Glomerular visceral epithelial cell (primary cell): Measurements from ENCODE around the gene KCNJ15.
"Not testable (repeated sequence)": the region's sequence is repeated elsewhere in the genome, so short reads cannot be mapped to it uniquely, and the experiment has no call there.

Source experiments
- DNase-seq: peaks from one replicate; pipeline ENCODE4 v3.0.0-alpha.2; 2016; ENCODE audit errors: extremely low spot score

KCNJ15 gene

DNA sequence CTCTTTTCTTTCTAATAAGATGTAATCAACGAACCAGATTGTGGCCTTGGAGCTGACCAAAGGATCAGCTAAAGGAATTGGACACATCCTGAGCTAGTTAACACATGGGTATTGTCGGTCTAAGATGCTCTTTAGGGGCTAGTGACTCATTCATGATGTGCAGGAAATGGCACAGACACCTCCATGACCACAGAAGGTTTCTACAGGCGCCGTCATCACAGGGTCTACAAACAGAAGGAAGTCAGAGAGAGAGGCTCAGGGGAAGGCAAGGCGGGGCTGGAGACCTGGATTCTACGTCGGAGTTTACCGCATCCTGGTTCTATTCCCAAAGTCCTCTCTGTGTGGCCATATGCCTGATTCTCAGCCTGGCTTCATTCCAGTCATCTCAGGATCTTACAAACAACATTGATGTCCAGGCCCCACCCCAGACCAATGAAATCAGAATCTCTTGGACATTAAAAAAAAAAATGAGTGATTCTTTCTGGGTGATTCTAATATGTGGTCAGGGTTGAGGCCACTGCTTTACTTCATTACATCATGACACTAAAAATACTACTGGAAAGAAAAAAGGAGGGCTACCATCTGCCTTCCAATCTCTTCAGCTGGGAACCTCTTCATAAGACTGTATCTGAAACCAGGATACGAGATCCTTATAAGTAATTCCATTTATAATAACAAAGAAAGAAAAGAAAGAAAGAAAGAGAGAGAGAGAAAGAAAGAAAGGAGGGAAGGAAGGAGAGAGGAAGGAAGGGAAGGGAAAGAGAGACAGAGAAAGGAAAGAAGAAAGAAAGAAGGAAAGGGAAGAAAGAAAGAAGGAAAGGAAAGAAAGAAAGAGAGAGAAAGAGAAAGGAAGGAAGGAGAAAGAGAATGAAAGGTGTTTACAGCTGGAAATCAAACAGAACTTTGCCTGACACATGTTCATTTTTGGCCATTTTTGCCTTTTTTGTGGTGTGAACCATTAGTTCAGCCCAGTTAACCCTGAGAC lies 11.6 kb upstream of the KCNJ15 start:
- DNase-seq = peak; percentile 99

DNA sequence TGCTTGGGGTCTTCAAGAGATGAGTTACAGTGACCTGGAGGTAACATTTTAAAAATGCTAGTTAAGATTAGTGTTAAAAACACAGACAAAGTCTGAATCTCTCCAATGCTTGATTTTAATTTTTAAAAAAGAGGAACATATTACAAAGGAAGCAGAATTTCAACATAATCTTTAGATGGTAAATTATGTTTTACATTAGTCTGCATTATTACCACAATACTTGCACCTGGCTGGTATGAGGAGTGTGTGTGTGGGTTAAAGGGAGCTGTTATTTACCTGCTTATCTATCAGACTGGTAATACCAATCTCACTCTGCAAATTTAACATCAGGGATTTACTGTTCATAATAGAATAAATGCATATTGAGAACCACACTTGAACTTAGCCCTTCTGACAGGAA lies 10.3 kb upstream of the KCNJ15 start:
- DNase-seq = no peak

DNA sequence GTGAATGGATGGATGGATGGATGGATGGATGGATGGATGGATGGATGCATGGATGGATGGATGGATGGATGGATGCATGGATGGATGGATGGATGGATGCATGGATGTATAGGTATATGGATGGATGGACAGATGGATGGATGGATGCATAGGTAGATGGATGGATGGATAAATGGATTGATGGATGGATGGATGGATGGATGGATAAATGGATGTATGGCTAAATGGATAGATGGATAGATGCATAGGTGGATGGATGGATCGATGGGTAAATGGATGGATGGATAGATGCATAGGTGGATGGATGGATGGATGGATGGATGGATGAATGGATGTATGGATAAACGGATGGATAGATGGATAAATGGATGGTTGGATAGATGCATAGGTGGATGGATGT lies 9.7 kb upstream of the KCNJ15 start:
- DNase-seq = not testable (repeated sequence)

DNA sequence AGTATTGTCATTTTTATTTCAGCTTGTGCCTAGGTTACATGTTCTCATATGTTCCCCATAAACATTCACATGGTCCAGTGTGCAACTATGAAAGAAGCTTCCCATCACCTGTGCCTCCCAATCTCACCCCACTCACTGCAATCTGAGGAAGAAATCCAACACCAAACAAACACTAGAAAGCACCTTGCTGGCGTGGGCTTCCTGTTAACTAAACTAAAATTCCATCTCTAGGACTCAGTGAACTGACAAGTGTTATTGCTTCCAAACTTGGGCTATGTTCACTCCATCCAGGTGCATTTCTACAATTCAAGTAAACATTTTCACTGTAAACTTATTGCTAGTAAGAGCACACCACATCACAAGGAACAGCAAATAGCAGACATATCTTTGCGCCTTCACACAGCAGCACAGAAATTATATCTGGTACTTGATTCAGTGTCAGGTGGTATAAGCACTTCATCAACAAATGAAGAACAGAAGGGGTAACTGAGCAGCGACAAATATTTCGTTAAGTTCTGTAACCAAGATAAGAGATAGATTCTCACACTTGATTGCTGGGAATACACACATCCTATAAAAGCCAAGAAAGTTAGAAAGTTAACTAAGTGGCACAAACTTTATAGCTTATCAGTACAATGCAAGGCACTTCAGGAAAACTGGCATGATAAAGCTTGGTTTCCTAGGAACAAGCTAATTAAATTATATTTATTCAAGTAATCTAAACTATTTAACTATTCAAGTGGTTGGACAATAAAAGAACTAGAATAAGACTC lies 8.9 kb upstream of the KCNJ15 start:
- no peak for DNase-seq

DNA sequence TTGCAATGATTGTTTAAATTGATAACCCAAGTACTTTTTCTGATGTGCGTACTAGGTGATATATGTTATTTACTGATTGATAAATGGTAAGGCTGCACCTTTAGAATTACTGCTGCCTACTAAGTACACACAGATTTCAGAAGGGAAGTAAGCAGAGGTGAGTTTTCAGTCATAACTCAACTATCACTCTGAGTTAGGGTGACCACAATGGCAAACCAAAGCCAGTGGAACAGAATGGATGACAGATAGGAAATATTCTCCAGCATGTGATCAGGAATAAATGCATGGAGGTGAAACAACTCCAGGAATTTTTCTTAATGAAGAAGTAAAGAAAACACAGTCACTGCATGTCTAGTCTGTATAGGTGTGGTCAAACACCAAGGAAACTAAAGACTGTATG lies 7.5 kb upstream of the KCNJ15 start:
- DNase-seq = no peak

DNA sequence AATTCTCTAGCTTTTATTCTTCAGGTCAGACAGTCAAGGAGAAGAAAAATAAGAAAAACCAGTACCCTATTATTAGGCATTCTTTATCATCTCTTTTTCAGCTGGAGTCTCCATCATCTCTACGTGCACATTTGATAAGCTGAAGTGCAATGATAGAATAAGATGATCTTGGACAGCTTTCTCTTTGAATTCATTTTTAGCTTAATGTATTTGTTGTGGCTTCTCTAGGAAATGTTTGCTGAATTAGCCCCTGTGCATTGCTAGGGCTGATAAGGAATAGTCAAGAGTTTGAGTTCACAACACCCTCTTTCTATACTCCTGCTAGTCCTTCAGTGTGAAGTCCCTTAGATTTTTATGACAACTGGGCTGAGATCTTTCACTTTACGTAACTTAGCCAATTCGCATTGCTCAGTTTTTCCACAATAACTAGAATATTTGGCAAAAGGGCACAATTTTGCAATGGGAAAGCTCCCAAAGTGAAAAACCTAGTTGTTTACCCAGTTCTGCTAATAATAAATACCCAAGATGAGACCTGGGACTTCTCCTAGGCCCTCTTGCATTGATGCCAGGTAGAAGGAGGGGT lies 7.0 kb upstream of the KCNJ15 start:
- DNase-seq = no peak

DNA sequence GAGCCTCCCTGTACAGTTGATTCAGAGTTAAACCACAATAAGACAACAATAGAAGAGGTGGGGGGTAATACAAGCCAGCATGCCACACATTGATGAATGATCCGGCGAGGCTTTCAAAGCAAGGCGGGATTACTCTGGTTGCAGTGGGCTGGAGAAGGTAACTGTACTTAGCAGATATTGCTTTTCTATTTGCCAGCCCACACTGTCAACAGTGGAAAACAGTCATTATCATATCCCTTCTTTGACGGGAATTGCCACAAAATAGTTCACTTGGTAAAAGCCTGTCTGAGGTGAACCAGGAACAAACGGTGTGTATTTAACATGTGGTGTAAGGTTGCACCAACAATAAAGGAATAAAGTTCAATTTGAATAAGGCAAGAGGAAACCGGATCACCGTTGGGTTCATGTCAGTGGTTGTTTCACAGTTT lies 5.8 kb upstream of the KCNJ15 start:
- DNase-seq = peak; percentile 52

DNA sequence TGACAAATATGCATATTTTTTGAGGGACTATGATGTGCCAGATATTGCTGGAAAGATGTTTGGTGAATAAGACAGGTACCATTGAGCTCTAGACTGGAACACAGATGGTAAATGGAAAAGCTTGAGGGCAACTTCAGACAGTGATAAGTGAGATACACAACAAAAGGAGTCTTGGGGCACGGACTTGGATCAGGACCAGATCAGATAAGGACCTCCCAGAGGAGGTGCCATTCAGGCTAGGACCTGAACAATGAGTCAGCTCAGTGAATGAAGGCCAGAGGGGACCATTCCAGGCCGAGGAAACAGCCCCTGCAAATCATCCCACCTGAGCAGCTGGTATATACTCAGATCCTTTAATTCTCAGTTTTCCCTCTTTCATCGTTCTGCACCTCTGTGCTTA lies 1.8 kb upstream of the KCNJ15 start:
- DNase-seq = no peak

DNA sequence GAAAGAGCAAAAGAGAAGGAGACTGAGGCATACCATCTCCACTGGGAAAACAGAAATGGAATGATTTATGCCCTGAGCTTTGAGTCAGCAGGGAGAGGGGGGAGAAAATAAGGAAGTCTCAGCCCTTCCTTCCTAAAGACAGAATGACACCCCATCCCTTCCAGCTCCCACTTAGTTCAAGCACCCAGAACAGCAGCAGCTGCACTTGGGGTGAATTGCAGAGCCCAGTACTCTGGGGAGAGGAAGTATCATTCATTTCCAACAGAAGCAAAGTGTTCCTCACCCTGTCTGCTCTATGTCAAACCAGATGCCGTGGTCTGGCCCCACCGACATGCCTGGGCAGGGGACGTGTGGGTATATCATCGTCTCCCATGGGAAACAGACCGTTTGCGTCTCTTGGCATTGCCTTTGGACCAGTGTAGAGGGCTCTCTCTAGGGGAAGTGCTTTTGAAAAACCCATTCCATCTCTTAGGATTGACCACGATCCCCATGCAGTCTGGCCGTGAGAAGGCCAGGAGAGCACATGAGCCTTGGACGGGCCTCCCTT lies 1.1 kb upstream of the KCNJ15 start:
- DNase-seq = no peak

DNA sequence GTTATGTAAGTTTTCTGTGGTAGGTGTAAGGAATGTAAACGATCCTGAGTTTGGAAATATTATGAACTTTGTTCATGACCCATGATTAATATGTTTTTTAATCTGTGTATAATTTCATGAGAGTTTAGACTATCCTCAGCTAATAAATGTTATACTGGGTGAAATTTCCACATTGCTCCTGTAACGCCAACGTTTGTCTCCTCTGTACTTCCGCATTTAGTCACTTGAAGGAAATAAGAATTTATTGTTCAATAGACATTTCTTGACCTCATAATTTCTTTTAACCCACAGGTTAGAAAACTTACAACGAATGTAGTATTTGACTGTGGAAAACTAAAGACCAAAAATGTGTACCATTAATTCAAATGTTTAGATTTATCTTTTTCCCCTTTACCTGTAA lies 876 bp downstream of the KCNJ15 start:
- no peak for DNase-seq

DNA sequence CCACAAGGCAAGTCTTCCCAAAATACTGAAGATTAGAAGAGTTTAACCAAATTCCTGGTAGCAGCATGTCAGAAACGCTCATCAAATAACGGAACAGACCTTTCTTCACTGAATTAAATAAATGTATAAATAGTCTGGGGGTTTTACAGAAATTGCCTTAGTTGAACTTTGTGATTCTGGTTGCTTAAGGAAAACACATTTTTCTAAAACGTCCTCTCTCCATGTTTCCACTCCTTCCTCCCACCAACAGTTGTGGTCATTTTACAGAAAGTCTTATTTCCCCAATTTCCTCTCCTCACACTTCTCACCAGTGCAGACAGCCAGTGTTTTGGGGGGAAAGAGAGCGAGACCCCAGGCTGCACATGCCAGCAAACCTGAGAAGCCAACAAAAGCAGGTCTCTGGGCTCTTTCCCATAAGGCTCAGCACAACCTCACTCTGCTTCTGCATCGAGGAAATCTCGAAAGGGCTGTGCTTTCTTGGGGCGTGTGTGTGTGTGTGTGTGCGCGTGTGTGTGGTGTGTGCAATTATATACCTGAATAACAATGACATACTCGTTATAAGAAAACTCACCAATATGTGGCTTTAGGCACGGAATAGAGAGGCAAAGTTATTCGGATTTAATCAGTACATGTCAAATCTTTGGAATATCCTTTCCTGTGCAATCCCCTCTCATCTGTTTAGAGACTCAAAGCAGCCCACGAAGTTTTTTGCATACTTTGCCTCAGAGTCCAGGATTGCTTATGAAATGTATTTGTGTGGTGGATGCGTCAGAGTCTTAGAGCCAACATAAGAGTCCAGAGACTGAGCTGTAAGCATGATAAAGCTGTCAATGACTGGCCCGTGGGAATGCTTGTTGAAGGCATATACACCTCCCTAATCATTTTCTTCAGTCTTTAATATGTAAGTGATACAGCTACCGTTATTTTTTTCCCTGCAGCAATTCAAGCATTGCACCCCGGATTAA lies 2.0 kb downstream of the KCNJ15 start:
- DNase-seq = peak; percentile 86

DNA sequence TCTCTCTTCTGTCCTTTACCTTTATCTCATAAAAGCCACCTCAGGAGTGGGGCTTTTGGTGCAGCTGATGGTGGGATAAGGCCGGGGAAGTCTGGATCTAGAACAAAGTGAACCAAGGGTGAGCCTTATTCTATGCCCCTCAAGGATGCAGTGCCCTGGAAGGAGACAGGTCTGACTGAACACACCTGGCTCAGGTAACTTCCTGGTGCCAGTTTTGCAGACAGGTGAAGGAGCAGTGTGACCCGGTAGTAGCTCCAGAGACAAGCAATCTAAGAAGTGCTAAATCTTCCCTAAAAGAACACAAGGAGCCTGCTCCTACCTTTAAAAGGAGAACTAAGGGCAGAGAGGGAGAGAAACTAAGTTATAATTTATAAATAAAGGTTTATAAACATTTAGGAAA lies 2.9 kb downstream of the KCNJ15 start:
- DNase-seq = no peak

DNA sequence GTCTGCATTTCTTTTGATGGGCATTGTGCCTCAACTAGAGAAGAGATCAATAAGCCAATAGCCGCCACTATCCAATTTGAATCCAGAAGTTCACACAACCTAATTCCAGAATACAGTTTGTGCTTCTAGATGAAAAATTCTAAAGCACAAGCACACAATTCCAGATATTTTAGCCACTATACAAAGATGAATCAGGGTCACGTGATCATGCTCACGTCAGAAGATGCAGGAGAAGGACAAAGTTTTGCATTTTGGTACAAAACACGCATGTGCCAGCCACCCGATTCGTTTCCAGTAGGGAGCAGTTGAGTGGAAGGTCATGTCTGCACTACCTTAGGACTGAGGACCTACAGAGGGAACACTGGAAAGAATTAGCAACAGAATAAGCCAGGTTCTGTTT lies 3.6 kb downstream of the KCNJ15 start:
- DNase-seq = no peak

DNA sequence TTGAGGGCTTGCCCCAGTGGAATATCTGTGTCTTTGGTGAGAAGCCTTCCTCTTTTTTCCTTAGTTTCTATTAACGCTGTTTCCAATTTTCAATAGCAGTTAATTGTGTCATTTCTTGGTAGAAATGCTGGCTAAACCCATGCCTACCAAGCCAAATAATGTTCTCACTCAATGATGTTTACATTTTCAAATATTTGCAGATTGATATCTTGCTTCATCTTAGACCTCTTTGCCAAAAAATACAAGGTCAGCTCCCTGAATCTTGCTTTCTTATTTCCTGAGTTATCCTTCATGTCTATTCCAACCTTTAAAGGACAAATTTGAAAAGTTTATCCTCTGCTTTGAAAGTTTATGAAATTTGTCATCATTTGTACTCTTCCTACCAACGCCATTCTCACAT lies 5.1 kb downstream of the KCNJ15 start:
- no peak for DNase-seq

DNA sequence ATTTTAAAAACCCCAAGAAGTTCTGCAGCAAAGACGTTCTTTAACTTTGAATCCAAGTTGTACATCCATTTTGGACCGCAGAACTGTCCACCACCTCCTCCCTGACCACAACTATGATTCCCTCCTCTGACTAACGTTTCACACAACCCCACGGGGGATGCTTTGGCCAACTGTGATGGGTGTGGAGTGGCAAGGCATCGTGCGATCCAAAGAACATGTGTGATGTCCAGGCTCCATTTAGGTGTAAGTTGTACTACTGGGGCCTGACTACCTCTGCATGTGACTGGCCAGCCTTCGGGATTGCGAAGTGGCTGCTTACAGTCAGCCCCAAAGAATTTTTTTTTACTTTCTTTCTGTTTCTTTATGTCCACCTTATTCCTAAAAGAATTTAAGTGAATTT lies 6.7 kb downstream of the KCNJ15 start:
- DNase-seq = peak; percentile 92

DNA sequence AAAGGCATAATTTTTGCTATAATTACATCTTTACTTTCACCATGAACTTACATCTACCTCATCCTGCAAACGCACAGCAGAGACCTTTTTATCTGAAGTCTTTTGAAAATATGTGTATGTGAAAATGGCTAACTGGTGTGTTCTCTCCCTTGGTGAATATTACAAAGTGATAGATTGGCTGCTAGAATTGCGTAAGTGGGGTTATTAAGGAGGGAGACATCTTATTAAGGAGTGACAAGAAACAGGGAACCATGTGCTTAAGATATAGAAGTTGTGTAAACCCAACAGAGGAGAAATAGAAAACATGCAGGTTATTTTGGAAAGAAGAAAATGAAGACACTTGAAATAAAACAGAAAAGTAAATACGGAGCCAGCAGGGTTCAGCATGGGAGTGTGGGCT lies 7.8 kb downstream of the KCNJ15 start:
- no peak for DNase-seq

DNA sequence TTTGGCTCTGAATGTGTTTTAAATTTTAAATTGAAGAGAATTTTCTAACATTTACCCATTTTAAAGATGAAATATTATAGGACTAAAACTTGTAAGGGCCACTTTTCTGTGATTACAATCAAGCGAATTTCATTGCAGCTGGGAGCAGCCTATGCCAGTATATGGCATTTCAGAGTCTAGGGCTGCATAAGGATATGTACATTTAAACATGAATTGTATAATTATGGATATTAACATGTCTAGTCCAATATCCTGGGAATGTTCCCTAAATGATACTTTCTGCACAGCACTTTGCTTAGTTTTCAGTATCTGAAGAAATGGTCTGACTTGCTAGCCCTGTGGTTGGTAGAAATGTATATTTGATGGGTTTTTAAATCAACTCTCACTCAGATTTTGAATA lies 8.4 kb downstream of the KCNJ15 start:
- DNase-seq = no peak

DNA sequence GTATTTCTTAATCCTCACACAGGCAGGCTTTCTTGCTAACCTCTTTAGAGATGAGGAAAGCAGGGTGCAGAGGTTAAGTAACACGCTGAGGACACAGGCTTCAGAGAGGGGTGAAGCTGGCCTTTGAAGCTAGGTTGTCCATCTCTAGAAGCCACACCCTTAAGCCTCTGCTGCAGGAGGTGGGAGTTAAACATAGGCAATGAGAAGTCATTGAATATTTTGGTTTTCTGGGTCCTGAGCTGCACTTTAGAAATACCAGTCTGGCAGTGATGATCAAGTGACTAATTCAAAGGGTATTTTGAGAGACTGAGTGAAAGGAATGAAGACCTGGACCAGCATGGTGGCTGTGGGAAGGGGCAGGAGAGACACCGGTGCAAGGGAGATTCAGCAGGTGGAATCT lies 9.9 kb downstream of the KCNJ15 start:
- DNase-seq = peak; percentile 56

DNA sequence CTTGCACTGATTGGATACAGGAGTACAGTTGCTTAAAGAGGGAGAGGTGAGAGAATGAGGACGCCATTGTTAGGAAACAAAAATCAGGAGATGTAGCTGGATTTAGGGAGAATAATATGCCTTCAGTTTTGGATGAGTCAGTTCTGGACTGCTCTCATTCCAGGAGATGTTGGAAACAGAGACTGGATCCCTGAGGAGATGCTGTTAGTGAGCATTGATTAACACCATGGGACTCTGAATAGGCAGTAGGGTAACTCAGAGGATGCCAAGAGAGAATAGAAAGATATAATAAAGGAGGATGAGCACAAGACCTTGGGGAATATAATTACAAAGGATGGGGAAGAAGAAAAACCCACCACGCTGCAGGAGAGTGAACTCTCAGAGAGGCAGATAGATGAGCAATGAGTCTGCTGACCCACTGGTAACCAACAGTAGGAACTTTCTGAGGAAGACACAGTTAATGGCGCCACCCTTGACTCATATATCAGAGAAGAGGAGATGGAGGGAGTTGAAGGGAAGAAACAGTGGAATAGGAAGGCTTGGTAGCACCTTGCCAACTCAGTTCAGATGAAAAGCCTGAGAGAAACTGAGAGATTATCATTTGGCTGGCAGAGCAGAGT lies 10.5 kb downstream of the KCNJ15 start:
- DNase-seq = no peak

DNA sequence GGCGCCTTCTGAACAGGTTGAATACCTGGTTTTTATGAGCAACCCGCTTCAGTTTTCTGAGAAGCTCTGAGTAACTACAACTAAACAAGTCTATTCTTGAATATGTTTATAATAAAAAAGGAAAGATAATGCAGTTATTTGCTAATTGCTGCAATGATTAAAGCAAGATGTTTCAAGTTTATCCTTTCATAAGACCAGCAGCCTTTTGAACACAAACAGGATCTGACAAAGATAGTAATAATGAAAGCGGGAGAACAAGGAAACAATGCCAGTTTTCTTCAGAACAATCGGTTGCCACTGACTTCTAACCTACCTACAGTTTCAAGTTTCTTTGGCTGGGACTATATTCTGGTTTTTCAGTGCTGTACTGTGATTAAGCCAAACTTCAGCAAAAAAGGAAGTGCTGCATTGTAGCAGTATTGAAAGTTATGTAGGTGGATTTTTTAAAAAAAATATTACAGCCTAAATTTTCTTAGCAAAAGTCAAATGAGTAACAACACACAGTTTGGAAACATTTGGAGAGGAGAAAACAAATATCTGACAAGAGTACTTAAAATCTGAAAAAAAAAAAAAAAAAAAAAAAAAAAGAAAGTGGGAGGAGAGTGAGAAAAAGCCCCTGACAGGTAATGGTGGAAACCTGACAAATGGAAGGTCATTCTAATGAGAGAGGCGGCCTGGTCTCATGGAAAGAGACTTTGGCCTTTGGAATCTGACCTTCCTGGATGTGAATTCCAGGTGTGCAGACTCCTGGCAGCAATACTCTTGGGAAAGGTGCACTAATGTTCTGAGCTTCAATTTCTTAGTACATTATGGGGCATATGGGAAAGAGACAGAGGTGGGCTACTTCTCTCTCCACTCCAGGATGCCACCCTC lies 11.4 kb downstream of the KCNJ15 start:
- no peak for DNase-seq
